PC-3 (cell line): ENCODE measurements around the gene FBLIM1. TPM values are rescaled to one million over a fixed set of nuclear protein-coding genes. Genes with fewer than 3 reads are reported as not detected.

Experiments used
- ATAC-seq: fragments of 200-7000 bp; cut with Tn5 transposase; 2 replicates; pipeline ENCODE4 v1.9.1; 2020; ENCODE audit warnings: mild to moderate bottlenecking, moderate library complexity
- BruUV-seq: library from RNA; stranded (reverse); fragments of 400-500 nt; replicated peaks from 2 replicates; lab custom pipeline; 2021; lab: Mats Ljungman, UMichigan
- CTCF ChIA-PET: fragments of 300-600 bp; sonication (Branson Sonifier 250); formaldehyde crosslinking; loops from one replicate; lab custom pipeline; 2022; ENCODE audit warnings: antibody characterized with exemption; lab: Charles Lee
- POLR2A ChIA-PET: fragments of 300-600 bp; sonication (Branson Sonifier 250); formaldehyde crosslinking; loops from one replicate; lab custom pipeline; 2022; ENCODE audit warnings: antibody characterized with exemption; ENCODE audit not compliant: unreplicated experiment; lab: Charles Lee
- DNase-seq: peaks from one replicate; pipeline ENCODE4 v3.0.0-alpha.2; 2015
- H2AFZ ChIP-seq: fragments of 300-600 bp; sonication (generic); 2 replicates; pipeline ENCODE4 v1.6.0; 2016; ENCODE audit warnings: antibody characterized with exemption, low read length
- H3F3A ChIP-seq: fragments of 300-600 bp; sonication (generic); one replicate; pipeline ENCODE4 v1.6.0; 2017; ENCODE audit warnings: antibody characterized with exemption, low read length, control low read depth, mild to moderate bottlenecking; ENCODE audit not compliant: unreplicated experiment
- H3K27ac ChIP-seq: fragments of 300-600 bp; sonication (generic); 2 replicates; pipeline ENCODE4 v1.5.1; 2016; ENCODE audit warnings: mild to moderate bottlenecking, low read length
- H3K27me3 ChIP-seq: fragments of 300-600 bp; sonication (generic); 2 replicates; pipeline ENCODE4 v1.6.1; 2016; ENCODE audit warnings: low read length, mixed read lengths
- H3K36me3 ChIP-seq: fragments of 300-600 bp; sonication (generic); 2 replicates; pipeline ENCODE4 v1.6.1; 2016; ENCODE audit warnings: low read depth, mixed run types, low read length, mixed read lengths
- H3K4me1 ChIP-seq: fragments of 300-600 bp; sonication (generic); 2 replicates; pipeline ENCODE4 v1.5.1; 2016; ENCODE audit warnings: low read length; ENCODE audit not compliant: insufficient read depth
- H3K4me2 ChIP-seq: fragments of 300-600 bp; sonication (generic); 2 replicates; pipeline ENCODE4 v1.6.0; 2016; ENCODE audit warnings: low read length
- H3K4me3 ChIP-seq: fragments of 300-600 bp; sonication (generic); 2 replicates; pipeline ENCODE4 v1.5.1; 2016; ENCODE audit warnings: mild to moderate bottlenecking, low read length, mixed read lengths
- H3K79me2 ChIP-seq: fragments of 300-600 bp; sonication (generic); 2 replicates; pipeline ENCODE4 v1.6.1; 2017; ENCODE audit warnings: low read length, mixed read lengths
- H3K9ac ChIP-seq: fragments of 300-600 bp; sonication (generic); 2 replicates; pipeline ENCODE4 v1.6.0; 2016; ENCODE audit warnings: mild to moderate bottlenecking, low read length
- H3K9me2 ChIP-seq: fragments of 300-600 bp; sonication (generic); replicated peaks from 2 replicates; pipeline ENCODE4 v1.6.1; 2016; ENCODE audit warnings: mixed run types, low read length, mixed read lengths
- H3K9me3 ChIP-seq: fragments of 300-600 bp; sonication (generic); 2 replicates; pipeline ENCODE4 v1.6.1; 2016; ENCODE audit warnings: low read length, mixed read lengths
- H4K20me1 ChIP-seq: fragments of 300-600 bp; sonication (generic); 2 replicates; pipeline ENCODE4 v1.6.1; 2016; ENCODE audit warnings: low read length, mixed read lengths
- CTCF ChIP-seq: fragments of 300-600 bp; sonication (generic); conservative IDR thresholded peaks from 2 replicates; pipeline ENCODE4 v1.5.1; 2017; ENCODE audit warnings: antibody characterized with exemption, low read depth, mild to moderate bottlenecking, low read length
- EZH2 ChIP-seq: fragments of 300-600 bp; sonication (generic); IDR thresholded peaks from one replicate; pipeline ENCODE4 v1.6.1; 2017; ENCODE audit warnings: antibody characterized with exemption, mild to moderate bottlenecking, low read length; ENCODE audit not compliant: unreplicated experiment
- EZH2phosphoT487 ChIP-seq: fragments of 300-600 bp; sonication (generic); IDR thresholded peaks from 2 replicates; pipeline ENCODE4 v1.6.1; 2018; ENCODE audit warnings: mild to moderate bottlenecking, antibody characterized with exemption, low read length, borderline replicate concordance
- intact Hi-C: fragments of 100-400 bp; cut with micrococcal nuclease; formaldehyde crosslinking; loops from 2 replicates; pipeline ENCODE4 v1.9.0; 2023
- total RNA-seq: library from RNA; depleted of rRNA; stranded (reverse); fragments of >200 nt; gene quantifications from 2 replicates; pipeline ENCODE4 v1.2.3, GENCODE V29; 2014

The FBLIM1 gene
- total RNA-seq, 1 experiment from 2014 or later = 74.1 TPM

DNA sequence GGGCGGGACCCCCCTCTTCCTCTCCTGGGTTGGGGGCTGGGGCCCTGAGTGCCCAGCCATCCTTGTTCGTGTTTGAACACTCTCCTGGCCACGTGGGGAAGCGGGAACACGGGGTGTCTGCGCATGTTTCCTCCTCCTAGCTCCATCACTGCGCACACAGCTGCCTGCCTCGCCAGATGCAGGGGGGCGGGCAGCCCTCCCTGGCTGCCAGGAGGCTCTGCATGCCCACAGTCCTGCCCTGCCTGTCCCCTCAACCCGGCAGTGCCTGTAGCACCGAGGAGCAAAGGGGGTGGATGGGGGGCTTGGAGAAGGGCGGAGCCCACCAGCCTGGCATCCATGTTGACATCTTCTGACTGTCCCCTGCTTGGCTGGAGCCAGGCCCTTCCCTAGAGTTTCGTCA, 24.3 kb upstream of the FBLIM1 start:
- BruUV-seq = no TSS peak
- Histone ChIP-seq H4K20me1 (no peaks in the 10 kb centered on the region), H3K4me1 (no peaks in the 10 kb centered on the region), H3K4me2 (no peak overlapping the region), H3K27ac (no peak overlapping the region), H3K27me3 (no peaks in the 10 kb centered on the region), H3K9me2 (no peaks in the 10 kb centered on the region), H3K9me3 (no peaks in the 10 kb centered on the region), H3K36me3 (0 out of 2 replicates have a peak, but pooled peaks cover 3% of the 10 kb centered on the region), H3K79me2 (no peaks in the 10 kb centered on the region), H3K9ac (no peak overlapping the region), H3K4me3 (no peak overlapping the region), H2AFZ (no peak overlapping the region), H3F3A (no peaks in the 10 kb centered on the region)
- POLR2A ChIA-PET = no interaction called here
- DNase-seq = no peak
- no peak for TF ChIP-seq EZH2
- TF ChIP-seq EZH2phosphoT487 = no peak
- no peak for TF ChIP-seq CTCF
- CTCF ChIA-PET = no interaction called here
- intact Hi-C loops = no loop called here
- ATAC-seq = no peak

GRCh38 chr1:15734901-15735300, 23.7 kb upstream of the FBLIM1 start:
- Histone ChIP-seq H3K27ac (no peak overlapping the region), H3K9ac (no peak overlapping the region), H3K9me2 (no peaks in the 10 kb centered on the region), H4K20me1 (no peaks in the 10 kb centered on the region), H3K4me1 (no peaks in the 10 kb centered on the region), H3F3A (no peaks in the 10 kb centered on the region), H2AFZ (no peak overlapping the region), H3K4me2 (no peak overlapping the region), H3K27me3 (no peaks in the 10 kb centered on the region), H3K4me3 (no peak overlapping the region), H3K9me3 (no peaks in the 10 kb centered on the region), H3K79me2 (no peaks in the 10 kb centered on the region), H3K36me3 (no peaks in the 10 kb centered on the region)
- intact Hi-C loops = no loop called here
- BruUV-seq = no TSS peak
- ChIA-PET CTCF (no interaction called here), POLR2A (no interaction called here)
- DNase-seq (no peak), ATAC-seq (no peak)
- TF ChIP-seq EZH2 = no peak
- TF ChIP-seq EZH2phosphoT487 = no peak

GRCh38 chr1:15735304-15736037, 23.1 kb upstream of the FBLIM1 start:
- no peaks in the 10 kb centered on the region for H3K79me2 ChIP-seq
- no peaks in the 10 kb centered on the region for H3F3A ChIP-seq
- POLR2A ChIA-PET = no interaction called here
- BruUV-seq = no TSS peak
- H2AFZ ChIP-seq = no peak overlapping the region
- DNase-seq (no peak), ATAC-seq (no peak)
- TF ChIP-seq CTCF = no peak
- TF ChIP-seq EZH2 = no peak
- TF ChIP-seq EZH2phosphoT487 = no peak
- intact Hi-C loops = no loop called here
- H3K27ac ChIP-seq = no peak overlapping the region
- no peak overlapping the region for H3K4me3 ChIP-seq
- no peaks in the 10 kb centered on the region for H3K9me2 ChIP-seq
- CTCF ChIA-PET = no interaction called here
- H4K20me1 ChIP-seq = no peaks in the 10 kb centered on the region
- no peak overlapping the region for H3K4me2 ChIP-seq
- no peak overlapping the region for H3K9ac ChIP-seq
- no peaks in the 10 kb centered on the region for H3K4me1 ChIP-seq
- no peaks in the 10 kb centered on the region for H3K9me3 ChIP-seq
- no peaks in the 10 kb centered on the region for H3K27me3 ChIP-seq
- no peaks in the 10 kb centered on the region for H3K36me3 ChIP-seq
